Right atrium auricular region (tissue), 2 donors: ENCODE measurements around the gene HCFC2. TPM values are rescaled to one million over a fixed set of nuclear protein-coding genes. Genes with fewer than 3 reads are reported as not detected.

Source experiments
- DNase-seq: peaks from one replicate; pipeline ENCODE4 v3.0.0-alpha.2; 2019; ENCODE audit warnings: low spot score
- H3K27ac ChIP-seq, 2 donors: fragments of 200-600 bp; sonication (generic); 1 replicate in 1 of 2; 2 replicates in 1 of 2; pipeline ENCODE4 v1.5.1; 2016 to 2019
- H3K27me3 ChIP-seq, 2 donors: fragments of 200-600 bp; sonication (generic); one replicate each; pipeline versions ENCODE4 v1.5.1 to v1.6.0; 2017 to 2019
- H3K36me3 ChIP-seq: fragments of 200-600 bp; sonication (generic); one replicate; pipeline ENCODE4 v1.5.1; 2016
- H3K4me1 ChIP-seq, 2 donors: fragments of 200-600 bp; sonication (generic); one replicate each; pipeline versions ENCODE4 v1.5.1 to v1.6.0; 2017 to 2019
- H3K4me3 ChIP-seq, 2 donors: fragments of 200-600 bp; sonication (generic); 1 replicate in 1 of 2; 2 replicates in 1 of 2; pipeline ENCODE4 v1.5.1; 2017 to 2019; ENCODE audit warnings: mild to moderate bottlenecking in 1 of 2, moderate library complexity in 1 of 2
- H3K9me3 ChIP-seq, 2 donors: fragments of 200-600 bp; sonication (generic); one replicate each; pipeline ENCODE4 v1.5.1; 2019
- CTCF ChIP-seq, 2 donors: fragments of 200-600 bp; sonication (generic); IDR thresholded peaks; one replicate each; pipeline ENCODE4 v1.5.1; 2019; ENCODE audit warnings: antibody characterized with exemption in 2 of 2
- total RNA-seq, 2 donors: library from RNA; depleted of rRNA; stranded (reverse); fragments of >200 nt; gene quantifications; one replicate each; pipeline ENCODE4 v1.1.0, GENCODE V29; 2016

HCFC2 gene
- total RNA-seq, 2 donors from 2014 or later, result 6.4 to 8.1 TPM

DNA sequence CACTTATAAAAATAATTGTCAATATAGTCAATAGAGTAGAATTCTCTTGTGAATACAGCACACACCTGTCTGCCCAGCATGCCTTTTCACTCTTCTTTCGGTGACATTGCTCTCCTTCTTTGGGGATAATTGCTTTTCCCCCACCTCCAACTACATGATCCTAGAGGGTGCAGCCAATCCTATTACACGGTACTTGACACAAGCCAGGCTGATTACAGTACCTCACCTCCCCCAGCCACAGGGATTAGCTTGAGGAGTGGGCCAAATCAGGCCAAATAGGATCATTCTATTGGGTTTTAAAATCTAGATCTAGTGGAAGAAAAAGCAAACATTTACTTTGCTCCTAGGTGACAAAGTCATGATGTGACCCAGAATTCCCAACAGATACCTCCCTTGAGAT is 90.5 kb downstream of the HCFC2 start:
- Histone ChIP-seq H3K4me3 (no peak overlapping the region), H3K27me3 (no peaks in the 10 kb centered on the region), H3K27ac (no peak overlapping the region), H3K9me3 (no peaks in the 10 kb centered on the region), H3K4me1 (no peaks in the 10 kb centered on the region), H3K36me3 (no peaks in the 10 kb centered on the region)
- no peak for DNase-seq
- TF ChIP-seq CTCF (IDR thresholded peaks at IDR 0.05), result no peak

Other genes starting within 250 kb of the HCFC2 start
- 1 to 10 TPM; 2.3 to 2.4 TPM for gene NT5DC3, start 223.3 kb upstream of the HCFC2 start, total RNA-seq
- gene HSP90B1, start 134.1 kb upstream of the HCFC2 start, total RNA-seq, result 100 to 1,000 TPM; 245 to 272 TPM
- gene TDG, start 98.7 kb upstream of the HCFC2 start, total RNA-seq, result 10 to 100 TPM; 10.2 to 13.7 TPM
- 1 to 10 TPM; 5.6 to 9.9 TPM for gene GLT8D2, start 14.3 kb upstream of the HCFC2 start, total RNA-seq
- gene NFYB, start 73.7 kb downstream of the HCFC2 start, total RNA-seq, result 10 to 100 TPM; 24.0 to 29.0 TPM
- 100 to 1,000 TPM; 191 to 286 TPM for gene TXNRD1, start 151.2 kb downstream of the HCFC2 start, total RNA-seq
- 1 to 10 TPM; 2.9 to 3.3 TPM for gene EID3, start 239.2 kb downstream of the HCFC2 start, total RNA-seq